ENCODE data around the gene CCR4. TPM values are rescaled to one million over a fixed set of nuclear protein-coding genes. Genes with fewer than 3 reads are reported as not detected.
A peak's percentile ranks its signal among the peaks of the same experiment; 100 is the strongest.
"Not testable (repeated sequence)": the region's sequence is repeated elsewhere in the genome, so short reads cannot be mapped to it uniquely, and the experiment has no call there.

The CCR4 gene
- total and polyA plus RNA-seq, 9 of the 15 experiments (the other 6 are each of a cell fraction or from before 2014, with no cell fraction given), result 0.04 to 0.47 (median 0.25) TPM; not detected in 1

GRCh38 chr3:32939531-32940284, 11.7 kb upstream of the CCR4 start:
- H3K9me1 ChIP-seq (ENCODE audit: control insufficient read depth, insufficient read depth, low read length); H3K36me3 ChIP-seq (ENCODE audit: control insufficient read depth, insufficient read depth, low read length); H3K79me2 ChIP-seq (ENCODE audit: control insufficient read depth, insufficient read depth, low read length); ATAC-seq; H3K4me1 ChIP-seq (replicated peaks in 1 of 2; ENCODE audit: control insufficient read depth in 2 of 2, insufficient read depth in 2 of 2, low read length in 2 of 2); H3K4me2 ChIP-seq (ENCODE audit: insufficient read depth, low read length); BruUV-seq (replicated peaks); H3K9me3 ChIP-seq (replicated peaks; ENCODE audit: control insufficient read depth, insufficient read depth, low read depth, low read length); H3K4me3 ChIP-seq; H2AFZ ChIP-seq (ENCODE audit: low read depth, low read length); H3K9ac ChIP-seq (ENCODE audit: insufficient read depth in 1 of 2, low read depth in 2 of 2, low read length in 2 of 2); H4K20me1 ChIP-seq (replicated peaks; ENCODE audit: control insufficient read depth, insufficient read depth, low read length); FAIRE-seq; in situ Hi-C loops (cut with MboI); DNase-seq (ENCODE audit: extremely low read depth in 1 of 4, low spot score in 3 of 4); CTCF ChIA-PET (ENCODE audit: low intra/inter-chr PET ratio); H3K27me3 ChIP-seq (ENCODE audit: control insufficient read depth in 2 of 2, insufficient read depth in 2 of 2, low read length in 2 of 2); H3K27ac ChIP-seq (ENCODE audit: extremely low read depth, low read depth, low read length): not testable (repeated sequence)
- POLR2A ChIA-PET, result interaction anchor here (1.0 kb wide), 1 partner anchor 10 kb away, joined by 3 read pairs; no protein-coding TSS in a partner anchor
- intact Hi-C loops (cut with micrococcal nuclease), result loop anchor here (10.0 kb wide), 2 partner anchors 275 to 295 kb away; no protein-coding TSS in a partner anchor
- WGBS (ENCODE audit: insufficient coverage, low coverage, missing lambda C conversion rate), result 61% methylated on average over 29 of the region's 40 CpGs

GRCh38 chr3:32940726-32941125, 10.7 kb upstream of the CCR4 start:
- Histone ChIP-seq H3K27me3 (ENCODE audit: control insufficient read depth in 2 of 2, insufficient read depth in 2 of 2, low read length in 2 of 2) (no peaks in the 10 kb centered on the region; a peak in 1 of 5 replicates), H3K4me1 (replicated peaks in 1 of 2; ENCODE audit: control insufficient read depth in 2 of 2, insufficient read depth in 2 of 2, low read length in 2 of 2) (no peaks in the 10 kb centered on the region; a peak in 1 of 5 replicates), H3K9me3 (replicated peaks; ENCODE audit: control insufficient read depth, insufficient read depth, low read depth, low read length) (no peaks in the 10 kb centered on the region; the same call in 1 of the 2 replicates), H3K27ac (ENCODE audit: extremely low read depth, low read depth, low read length) (no peak overlapping the region), H3K4me3 (no peak overlapping the region), H2AFZ (ENCODE audit: low read depth, low read length) (peak overlapping the region; percentile 44; the same call in 1 of the 2 replicates), H3K4me2 (ENCODE audit: insufficient read depth, low read length) (no peak overlapping the region), H3K79me2 (ENCODE audit: control insufficient read depth, insufficient read depth, low read length) (no peaks in the 10 kb centered on the region), H3K36me3 (ENCODE audit: control insufficient read depth, insufficient read depth, low read length) (no peaks in the 10 kb centered on the region), H4K20me1 (replicated peaks; ENCODE audit: control insufficient read depth, insufficient read depth, low read length) (no peaks in the 10 kb centered on the region), H3K9me1 (ENCODE audit: control insufficient read depth, insufficient read depth, low read length) (no peaks in the 10 kb centered on the region), H3K9ac (ENCODE audit: insufficient read depth in 1 of 2, low read depth in 2 of 2, low read length in 2 of 2) (no peak overlapping the region)
- ChIA-PET CTCF (ENCODE audit: low intra/inter-chr PET ratio) (interaction anchor here (0.6 to 0.7 kb wide), 2 partner anchors 211 to 639 kb away, joined by 3 to 4 read pairs; no protein-coding TSS in a partner anchor), POLR2A (interaction anchor here (1.0 kb wide), 1 partner anchor 9 kb away, joined by 3 read pairs; no protein-coding TSS in a partner anchor)
- in situ Hi-C loops (cut with MboI) (no loop called here), intact Hi-C loops (cut with micrococcal nuclease) (loop anchor here (10.0 kb wide), 1 partner anchor 294 kb away; no protein-coding TSS in a partner anchor)
- 67% methylated on average over 15 of the region's 16 CpGs for WGBS (ENCODE audit: insufficient coverage, low coverage, missing lambda C conversion rate)
- TSS peak; percentile 92 for BruUV-seq (replicated peaks)
- DNase-seq (ENCODE audit: extremely low read depth in 1 of 4, low spot score in 3 of 4) (no peak), ATAC-seq (no peak), FAIRE-seq (no peak)
- TF ChIP-seq MCM3 (IDR thresholded peaks at IDR 0.05), result no peak
- TF ChIP-seq TEAD4 (IDR thresholded peaks at IDR 0.05; ENCODE audit: low read length), result no peak
- TF ChIP-seq TEAD4 (CRISPR knock-in tag; IDR thresholded peaks at IDR 0.05; ENCODE audit: borderline replicate concordance), result no peak
- TF ChIP-seq U2AF1 (optimal IDR thresholded peaks at IDR 0.05; ENCODE audit: low read depth, low read length), result no peak
- no peak for TF ChIP-seq PCBP1 (IDR thresholded peaks at IDR 0.05; ENCODE audit: low read depth, low read length, poor library complexity, severe bottlenecking)
- TF ChIP-seq KHSRP (IDR thresholded peaks at IDR 0.05), result no peak
- TF ChIP-seq RFX5 (IDR thresholded peaks at IDR 0.05; ENCODE audit: low read depth, low read length), result no peak
- TF ChIP-seq ERF (CRISPR knock-in tag; IDR thresholded peaks at IDR 0.05), result no peak
- TF ChIP-seq ZNF277 (CRISPR knock-in tag; IDR thresholded peaks at IDR 0.05; ENCODE audit: borderline replicate concordance), result no peak
- TF ChIP-seq ZNF695 (CRISPR knock-in tag; IDR thresholded peaks at IDR 0.05), result no peak
- no peak for TF ChIP-seq NUFIP1 (IDR thresholded peaks at IDR 0.05; ENCODE audit: partially characterized antibody)
- TF ChIP-seq TFAP4 (CRISPR knock-in tag; IDR thresholded peaks at IDR 0.05; ENCODE audit: borderline replicate concordance), result no peak
- TF ChIP-seq MTA3 (IDR thresholded peaks at IDR 0.05; ENCODE audit: borderline replicate concordance), result no peak
- TF ChIP-seq CBFA2T3 (IDR thresholded peaks at IDR 0.05), result no peak

All from K562 (cell line).